GM12892 (cell line): ENCODE data around the gene EVI5L.
"Not testable (repeated sequence)": the region's sequence is repeated elsewhere in the genome, so short reads cannot be mapped to it uniquely, and the experiment has no call there.

Experiments
- DNase-seq: peaks from one replicate; pipeline ENCODE4 v3.0.0; 2011; ENCODE audit not compliant: insufficient read length
- FAIRE-seq: peaks from 2 replicates; lab custom pipeline; 2011; peaks lifted over from hg19 to GRCh38; lab: Jason Lieb, UNC
- POLR2A ChIP-seq: IDR thresholded peaks from 2 replicates; pipeline ENCODE4 v1.6.1; 2011; ENCODE audit warnings: low read depth, low read length, control low read depth
- POLR2AphosphoS5 ChIP-seq: IDR thresholded peaks from 2 replicates; pipeline ENCODE4 v1.6.1; 2011; ENCODE audit warnings: low read depth, low read length, control low read depth
- TAF1 ChIP-seq: IDR thresholded peaks from 2 replicates; pipeline ENCODE4 v1.6.1; 2011; ENCODE audit warnings: low read depth, mild to moderate bottlenecking, control low read depth, low read length, borderline replicate concordance

Gene EVI5L

GRCh38 chr19:7858109-7858770 lies 28.2 kb downstream of the EVI5L start:
- DNase-seq = no peak

GRCh38 chr19:7859087-7859486 lies 29.1 kb downstream of the EVI5L start:
- DNase-seq, FAIRE-seq: not testable (repeated sequence)

More at GRCh38 chr19:7858109-7858770, 28.2 kb downstream of the EVI5L start:
- no peak for FAIRE-seq
- TF ChIP-seq POLR2A = no peak
- TF ChIP-seq TAF1 = no peak
- TF ChIP-seq POLR2AphosphoS5 = no peak

GRCh38 chr19:7859831-7860713 lies 30.1 kb downstream of the EVI5L start:
- no peak for TF ChIP-seq POLR2AphosphoS5
- no peak for TF ChIP-seq POLR2A
- no peak for TF ChIP-seq TAF1
- DNase-seq = no peak
- FAIRE-seq = no peak

- TF ChIP-seq TAF1 (no peak), POLR2AphosphoS5 (no peak), POLR2A (no peak)
- DNase-seq (no peak), FAIRE-seq (no peak)
Measured at GRCh38 chr19:7860714-7861618, 30.9 kb downstream of the EVI5L start.

GRCh38 chr19:7861619-7862412 lies 31.8 kb downstream of the EVI5L start:
- DNase-seq = no peak
- FAIRE-seq = no peak
- TF ChIP-seq POLR2AphosphoS5 (no peak), TAF1 (no peak), POLR2A (no peak)

- peak; percentile 82 for DNase-seq
- TF ChIP-seq TAF1 = no peak
- TF ChIP-seq POLR2AphosphoS5 = no peak
- no peak for TF ChIP-seq POLR2A
- peak; percentile 33 for FAIRE-seq
Measured at GRCh38 chr19:7862413-7862951, 32.5 kb downstream of the EVI5L start.

GRCh38 chr19:7863157-7863970 lies 33.3 kb downstream of the EVI5L start:
- FAIRE-seq (no peak), DNase-seq (no peak)
- no peak for TF ChIP-seq POLR2A
- no peak for TF ChIP-seq POLR2AphosphoS5
- no peak for TF ChIP-seq TAF1

GRCh38 chr19:7863971-7864689 lies 34.1 kb downstream of the EVI5L start:
- DNase-seq (peak; percentile 17), FAIRE-seq (no peak)
- no peak for TF ChIP-seq POLR2A
- no peak for TF ChIP-seq TAF1
- TF ChIP-seq POLR2AphosphoS5 = no peak

- TF ChIP-seq POLR2A (no peak), TAF1 (no peak), POLR2AphosphoS5 (no peak)
- FAIRE-seq (no peak), DNase-seq (no peak)
Measured at GRCh38 chr19:7864690-7865074, 34.7 kb downstream of the EVI5L start.
